PC-3 (cell line): ENCODE measurements around the gene TRMT112. TPM values are rescaled to one million over a fixed set of nuclear protein-coding genes. Genes with fewer than 3 reads are reported as not detected.
"Not testable (repeated sequence)": the region's sequence is repeated elsewhere in the genome, so short reads cannot be mapped to it uniquely, and the experiment has no call there.

Experiments used
- ATAC-seq: fragments of 200-7000 bp; cut with Tn5 transposase; 2 replicates; pipeline ENCODE4 v1.9.1; 2020; ENCODE audit warnings: mild to moderate bottlenecking, moderate library complexity
- BruUV-seq: library from RNA; stranded (reverse); fragments of 400-500 nt; replicated peaks from 2 replicates; lab custom pipeline; 2021; lab: Mats Ljungman, UMichigan
- CTCF ChIA-PET: fragments of 300-600 bp; sonication (Branson Sonifier 250); formaldehyde crosslinking; loops from one replicate; lab custom pipeline; 2022; ENCODE audit warnings: antibody characterized with exemption; lab: Charles Lee
- POLR2A ChIA-PET: fragments of 300-600 bp; sonication (Branson Sonifier 250); formaldehyde crosslinking; loops from one replicate; lab custom pipeline; 2022; ENCODE audit warnings: antibody characterized with exemption; ENCODE audit not compliant: unreplicated experiment; lab: Charles Lee
- DNase-seq: peaks from one replicate; pipeline ENCODE4 v3.0.0-alpha.2; 2015
- H2AFZ ChIP-seq: fragments of 300-600 bp; sonication (generic); 2 replicates; pipeline ENCODE4 v1.6.0; 2016; ENCODE audit warnings: antibody characterized with exemption, low read length
- H3F3A ChIP-seq: fragments of 300-600 bp; sonication (generic); one replicate; pipeline ENCODE4 v1.6.0; 2017; ENCODE audit warnings: antibody characterized with exemption, low read length, control low read depth, mild to moderate bottlenecking; ENCODE audit not compliant: unreplicated experiment
- H3K27ac ChIP-seq: fragments of 300-600 bp; sonication (generic); 2 replicates; pipeline ENCODE4 v1.5.1; 2016; ENCODE audit warnings: mild to moderate bottlenecking, low read length
- H3K27me3 ChIP-seq: fragments of 300-600 bp; sonication (generic); 2 replicates; pipeline ENCODE4 v1.6.1; 2016; ENCODE audit warnings: low read length, mixed read lengths
- H3K36me3 ChIP-seq: fragments of 300-600 bp; sonication (generic); 2 replicates; pipeline ENCODE4 v1.6.1; 2016; ENCODE audit warnings: low read depth, mixed run types, low read length, mixed read lengths
- H3K4me1 ChIP-seq: fragments of 300-600 bp; sonication (generic); 2 replicates; pipeline ENCODE4 v1.5.1; 2016; ENCODE audit warnings: low read length; ENCODE audit not compliant: insufficient read depth
- H3K4me2 ChIP-seq: fragments of 300-600 bp; sonication (generic); 2 replicates; pipeline ENCODE4 v1.6.0; 2016; ENCODE audit warnings: low read length
- H3K4me3 ChIP-seq: fragments of 300-600 bp; sonication (generic); 2 replicates; pipeline ENCODE4 v1.5.1; 2016; ENCODE audit warnings: mild to moderate bottlenecking, low read length, mixed read lengths
- H3K79me2 ChIP-seq: fragments of 300-600 bp; sonication (generic); 2 replicates; pipeline ENCODE4 v1.6.1; 2017; ENCODE audit warnings: low read length, mixed read lengths
- H3K9ac ChIP-seq: fragments of 300-600 bp; sonication (generic); 2 replicates; pipeline ENCODE4 v1.6.0; 2016; ENCODE audit warnings: mild to moderate bottlenecking, low read length
- H3K9me2 ChIP-seq: fragments of 300-600 bp; sonication (generic); replicated peaks from 2 replicates; pipeline ENCODE4 v1.6.1; 2016; ENCODE audit warnings: mixed run types, low read length, mixed read lengths
- H3K9me3 ChIP-seq: fragments of 300-600 bp; sonication (generic); 2 replicates; pipeline ENCODE4 v1.6.1; 2016; ENCODE audit warnings: low read length, mixed read lengths
- H4K20me1 ChIP-seq: fragments of 300-600 bp; sonication (generic); 2 replicates; pipeline ENCODE4 v1.6.1; 2016; ENCODE audit warnings: low read length, mixed read lengths
- CTCF ChIP-seq: fragments of 300-600 bp; sonication (generic); conservative IDR thresholded peaks from 2 replicates; pipeline ENCODE4 v1.5.1; 2017; ENCODE audit warnings: antibody characterized with exemption, low read depth, mild to moderate bottlenecking, low read length
- EZH2 ChIP-seq: fragments of 300-600 bp; sonication (generic); IDR thresholded peaks from one replicate; pipeline ENCODE4 v1.6.1; 2017; ENCODE audit warnings: antibody characterized with exemption, mild to moderate bottlenecking, low read length; ENCODE audit not compliant: unreplicated experiment
- EZH2phosphoT487 ChIP-seq: fragments of 300-600 bp; sonication (generic); IDR thresholded peaks from 2 replicates; pipeline ENCODE4 v1.6.1; 2018; ENCODE audit warnings: mild to moderate bottlenecking, antibody characterized with exemption, low read length, borderline replicate concordance
- intact Hi-C: fragments of 100-400 bp; cut with micrococcal nuclease; formaldehyde crosslinking; loops from 2 replicates; pipeline ENCODE4 v1.9.0; 2023
- total RNA-seq: library from RNA; depleted of rRNA; stranded (reverse); fragments of >200 nt; gene quantifications from 2 replicates; pipeline ENCODE4 v1.2.3, GENCODE V29; 2014

The TRMT112 gene
- total RNA-seq, 1 experiment from 2014 or later, result 812 TPM

- no TSS peak for BruUV-seq
- Histone ChIP-seq H3K79me2 (peaks cover 51% of the 10 kb centered on the region), H3K4me2 (no peak overlapping the region), H3K9me3 (no peaks in the 10 kb centered on the region), H3F3A (peaks cover 7% of the 10 kb centered on the region), H2AFZ (no peak overlapping the region), H3K9ac (no peak overlapping the region), H3K4me1 (peaks cover 10% of the 10 kb centered on the region), H3K4me3 (no peak overlapping the region), H3K27ac (no peak overlapping the region), H3K9me2 (no peaks in the 10 kb centered on the region), H3K27me3 (no peaks in the 10 kb centered on the region), H3K36me3 (peaks cover 11% of the 10 kb centered on the region), H4K20me1 (no peaks in the 10 kb centered on the region)
- no peak for DNase-seq
- ChIA-PET POLR2A (no interaction called here), CTCF (interaction anchor here (1.0 kb wide), 1 partner anchor 41 kb away, joined by 3 read pairs; no protein-coding TSS in a partner anchor)
- intact Hi-C loops, result no loop called here
- ATAC-seq, result no peak
- TF ChIP-seq EZH2phosphoT487, result no peak
- TF ChIP-seq CTCF, result peak; percentile 51; the same call in 1 of the 2 replicates
- TF ChIP-seq EZH2, result no peak
These were observed 3.1 kb downstream of the TRMT112 start for GRCh38 chr11:64314146-64314804.

- no peak overlapping the region for H3K9ac ChIP-seq
- DNase-seq (no peak), ATAC-seq (no peak)
- no peaks in the 10 kb centered on the region for H3K9me3 ChIP-seq
- no peak overlapping the region for H2AFZ ChIP-seq
- ChIA-PET CTCF (no interaction called here), POLR2A (no interaction called here)
- peaks cover 5% of the 10 kb centered on the region for H3K4me1 ChIP-seq
- no peaks in the 10 kb centered on the region for H3K9me2 ChIP-seq
- H3K36me3 ChIP-seq, result peaks cover 11% of the 10 kb centered on the region
- no peaks in the 10 kb centered on the region for H4K20me1 ChIP-seq
- TF ChIP-seq EZH2, result no peak
- no peak for TF ChIP-seq CTCF
- TF ChIP-seq EZH2phosphoT487, result no peak
- H3K79me2 ChIP-seq, result peaks cover 46% of the 10 kb centered on the region
- no peak overlapping the region for H3K4me3 ChIP-seq
- H3K27ac ChIP-seq, result no peak overlapping the region
- BruUV-seq, result no TSS peak
- no peak overlapping the region for H3K4me2 ChIP-seq
- intact Hi-C loops, result no loop called here
- H3F3A ChIP-seq, result peaks cover 7% of the 10 kb centered on the region
- H3K27me3 ChIP-seq, result no peaks in the 10 kb centered on the region
These were observed 3.7 kb downstream of the TRMT112 start for GRCh38 chr11:64313491-64314145.

GRCh38 chr11:64312947-64313346 is 4.4 kb downstream of the TRMT112 start:
- ATAC-seq (no peak), DNase-seq (no peak)
- H3F3A ChIP-seq, result peaks cover 7% of the 10 kb centered on the region
- intact Hi-C loops, result no loop called here
- ChIA-PET CTCF (no interaction called here), POLR2A (no interaction called here)
- no peak overlapping the region for H3K4me2 ChIP-seq
- no peak overlapping the region for H3K9ac ChIP-seq
- H3K9me2 ChIP-seq, result no peaks in the 10 kb centered on the region
- TF ChIP-seq CTCF (no peak), EZH2phosphoT487 (no peak), EZH2 (no peak)
- peaks cover 43% of the 10 kb centered on the region for H3K79me2 ChIP-seq
- no TSS peak for BruUV-seq
- no peaks in the 10 kb centered on the region for H4K20me1 ChIP-seq
- no peak overlapping the region for H2AFZ ChIP-seq
- no peak overlapping the region for H3K4me3 ChIP-seq
- no peaks in the 10 kb centered on the region for H3K27me3 ChIP-seq
- H3K4me1 ChIP-seq, result peaks cover 5% of the 10 kb centered on the region
- H3K9me3 ChIP-seq, result no peaks in the 10 kb centered on the region
- no peak overlapping the region for H3K27ac ChIP-seq
- H3K36me3 ChIP-seq, result peaks cover 11% of the 10 kb centered on the region

- H4K20me1 ChIP-seq, H3K27ac ChIP-seq, H3K9me2 ChIP-seq, ATAC-seq, BruUV-seq, H2AFZ ChIP-seq, POLR2A ChIA-PET, H3K9ac ChIP-seq, DNase-seq, CTCF ChIA-PET, intact Hi-C loops, H3K4me3 ChIP-seq, H3K36me3 ChIP-seq, H3K27me3 ChIP-seq, H3K4me2 ChIP-seq, H3F3A ChIP-seq, H3K9me3 ChIP-seq: not testable (repeated sequence)
- Histone ChIP-seq H3K79me2 (peaks cover 43% of the 10 kb centered on the region), H3K4me1 (peaks cover 20% of the 10 kb centered on the region)
These were observed 9.6 kb downstream of the TRMT112 start for GRCh38 chr11:64307795-64308194.
